NCI-H2196 treated with DMSO at 0.1 percent for 48 hours (cell line): ENCODE data around the gene CREB1.
"Not testable (repeated sequence)": the region's sequence is repeated elsewhere in the genome, so short reads cannot be mapped to it uniquely, and the experiment has no call there.

ENCODE experiments used
- DNase-seq: peaks from one replicate; lab custom pipeline; 2025; ENCODE audit not compliant: unreplicated experiment; lab: John Stamatoyannopoulos, UW

Gene CREB1

GRCh38 chr2:207614824-207615223 is 85.1 kb downstream of the CREB1 start:
- DNase-seq: no peak

GRCh38 chr2:207616185-207616584 is 86.4 kb downstream of the CREB1 start:
- no peak for DNase-seq

- DNase-seq: no peak
These were observed 87.4 kb downstream of the CREB1 start for GRCh38 chr2:207617011-207617671.

GRCh38 chr2:207619764-207620203 is 90.0 kb downstream of the CREB1 start:
- no peak for DNase-seq

GRCh38 chr2:207621501-207622039 is 91.8 kb downstream of the CREB1 start:
- no peak for DNase-seq

GRCh38 chr2:207624185-207625013 is 94.6 kb downstream of the CREB1 start:
- no peak for DNase-seq

- peak; percentile 69 for DNase-seq
These were observed 95.5 kb downstream of the CREB1 start, which contains the start of gene METTL21A for GRCh38 chr2:207625014-207625907. Gene METTL21A, minus strand, starts transcription at chr2:207625394. Its CDS starts 1,019 bp downstream, at chr2:207624375.

GRCh38 chr2:207629553-207629952 is 99.8 kb downstream of the CREB1 start:
- no peak for DNase-seq

- DNase-seq: no peak
These were observed 100.7 kb downstream of the CREB1 start for GRCh38 chr2:207630491-207630890.

GRCh38 chr2:207632575-207633493 is 103.1 kb downstream of the CREB1 start:
- DNase-seq: no peak

GRCh38 chr2:207633686-207634085 is 103.9 kb downstream of the CREB1 start:
- DNase-seq: no peak

- no peak for DNase-seq
These were observed 105.9 kb downstream of the CREB1 start for GRCh38 chr2:207635468-207636200.

GRCh38 chr2:207639288-207639687 is 109.5 kb downstream of the CREB1 start:
- DNase-seq: not testable (repeated sequence)

GRCh38 chr2:207640160-207640559 is 110.4 kb downstream of the CREB1 start:
- no peak for DNase-seq

GRCh38 chr2:207640661-207641060 is 110.9 kb downstream of the CREB1 start:
- no peak for DNase-seq

- DNase-seq: no peak
These were observed 114.1 kb downstream of the CREB1 start for GRCh38 chr2:207643892-207644291.

GRCh38 chr2:207646582-207646981 is 116.8 kb downstream of the CREB1 start:
- DNase-seq: not testable (repeated sequence)
